ENCODE measurements around the gene TMEM121B.
A peak's percentile ranks its signal among the peaks of the same experiment; 100 is the strongest.

Gene TMEM121B

GRCh38 chr22:17158568-17159503, 37.7 kb upstream of the TMEM121B start, which contains the start of gene HDHD5:
TSS of gene HDHD5 (minus strand) at chr22:17159277. CDS start at chr22:17159251, 26 bp downstream.
- Histone ChIP-seq H3K9me2 (ENCODE audit: low read depth, low read length) (no peaks in the 10 kb centered on the region), H3K9me3 (ENCODE audit: low read length) (no peaks in the 10 kb centered on the region), H3K79me2 (ENCODE audit: insufficient read depth, low read length) (peaks cover 7% of the 10 kb centered on the region), H3K27ac (ENCODE audit: low read depth, low read length, poor library complexity, severe bottlenecking) (peak within 1 kb of the TSS; percentile 72), H4K20me1 (ENCODE audit: insufficient read depth, low read length) (no peaks in the 10 kb centered on the region), H3F3A (ENCODE audit: insufficient read depth, low read length) (no peaks in the 10 kb centered on the region), H3K27me3 (ENCODE audit: insufficient read depth, low read length) (no peaks in the 10 kb centered on the region), H3K36me3 (ENCODE audit: insufficient read depth, low read length) (peaks cover 3% of the 10 kb centered on the region; the same call in 1 of the 2 replicates), H3K4me3 (ENCODE audit: low read depth, low read length, poor library complexity, severe bottlenecking) (peak within 1 kb of the TSS; percentile 96), H3K9ac (ENCODE audit: low read length) (peak within 1 kb of the TSS; percentile 94), H3K4me2 (ENCODE audit: low read length) (peak within 1 kb of the TSS; percentile 97), H3K4me1 (ENCODE audit: insufficient read depth, low read length, severe bottlenecking) (peaks cover 30% of the 10 kb centered on the region), H2AFZ (ENCODE audit: low read length) (peak within 1 kb of the TSS; percentile 54; the same call in 1 of the 2 replicates)
- TF ChIP-seq, protein P1, sequence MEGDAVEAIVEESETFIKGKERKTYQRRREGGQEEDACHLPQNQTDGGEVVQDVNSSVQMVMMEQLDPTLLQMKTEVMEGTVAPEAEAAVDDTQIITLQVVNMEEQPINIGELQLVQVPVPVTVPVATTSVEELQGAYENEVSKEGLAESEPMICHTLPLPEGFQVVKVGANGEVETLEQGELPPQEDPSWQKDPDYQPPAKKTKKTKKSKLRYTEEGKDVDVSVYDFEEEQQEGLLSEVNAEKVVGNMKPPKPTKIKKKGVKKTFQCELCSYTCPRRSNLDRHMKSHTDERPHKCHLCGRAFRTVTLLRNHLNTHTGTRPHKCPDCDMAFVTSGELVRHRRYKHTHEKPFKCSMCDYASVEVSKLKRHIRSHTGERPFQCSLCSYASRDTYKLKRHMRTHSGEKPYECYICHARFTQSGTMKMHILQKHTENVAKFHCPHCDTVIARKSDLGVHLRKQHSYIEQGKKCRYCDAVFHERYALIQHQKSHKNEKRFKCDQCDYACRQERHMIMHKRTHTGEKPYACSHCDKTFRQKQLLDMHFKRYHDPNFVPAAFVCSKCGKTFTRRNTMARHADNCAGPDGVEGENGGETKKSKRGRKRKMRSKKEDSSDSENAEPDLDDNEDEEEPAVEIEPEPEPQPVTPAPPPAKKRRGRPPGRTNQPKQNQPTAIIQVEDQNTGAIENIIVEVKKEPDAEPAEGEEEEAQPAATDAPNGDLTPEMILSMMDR (IDR thresholded peaks at IDR 0.05; ENCODE audit: low read length), result no peak; the same call in 1 of the 2 replicates
- TF ChIP-seq EZH2 (IDR thresholded peaks at IDR 0.05; ENCODE audit: borderline replicate concordance, low read length), result no peak

GRCh38 chr22:17158176-17158567, 37.0 kb upstream of the TMEM121B start:
- Histone ChIP-seq H3K9ac (ENCODE audit: low read length) (peak overlapping the region; percentile 94), H4K20me1 (ENCODE audit: insufficient read depth, low read length) (no peaks in the 10 kb centered on the region), H3K4me3 (ENCODE audit: low read depth, low read length, poor library complexity, severe bottlenecking) (peak overlapping the region; percentile 96), H3K36me3 (ENCODE audit: insufficient read depth, low read length) (peaks cover 3% of the 10 kb centered on the region; the same call in 1 of the 2 replicates), H2AFZ (ENCODE audit: low read length) (no peak overlapping the region), H3K4me2 (ENCODE audit: low read length) (peak overlapping the region; percentile 97), H3F3A (ENCODE audit: insufficient read depth, low read length) (no peaks in the 10 kb centered on the region), H3K27me3 (ENCODE audit: insufficient read depth, low read length) (no peaks in the 10 kb centered on the region), H3K79me2 (ENCODE audit: insufficient read depth, low read length) (peaks cover 7% of the 10 kb centered on the region), H3K9me2 (ENCODE audit: low read depth, low read length) (no peaks in the 10 kb centered on the region), H3K9me3 (ENCODE audit: low read length) (no peaks in the 10 kb centered on the region), H3K27ac (ENCODE audit: low read depth, low read length, poor library complexity, severe bottlenecking) (peak overlapping the region; percentile 72), H3K4me1 (ENCODE audit: insufficient read depth, low read length, severe bottlenecking) (peaks cover 30% of the 10 kb centered on the region)
- TF ChIP-seq EZH2 (IDR thresholded peaks at IDR 0.05; ENCODE audit: borderline replicate concordance, low read length), result no peak
- TF ChIP-seq, protein P1 (IDR thresholded peaks at IDR 0.05; ENCODE audit: low read length), result no peak

GRCh38 chr22:17157714-17158113, 36.6 kb upstream of the TMEM121B start:
- peak overlapping the region; percentile 96 for H3K4me3 ChIP-seq (ENCODE audit: low read depth, low read length, poor library complexity, severe bottlenecking)
- peaks cover 10% of the 10 kb centered on the region for H3K79me2 ChIP-seq (ENCODE audit: insufficient read depth, low read length)
- H3F3A ChIP-seq (ENCODE audit: insufficient read depth, low read length), result no peaks in the 10 kb centered on the region
- H3K9ac ChIP-seq (ENCODE audit: low read length), result peak overlapping the region; percentile 29
- no peaks in the 10 kb centered on the region for H3K27me3 ChIP-seq (ENCODE audit: insufficient read depth, low read length)
- no peak overlapping the region for H3K27ac ChIP-seq (ENCODE audit: low read depth, low read length, poor library complexity, severe bottlenecking)
- no peak for TF ChIP-seq EZH2 (IDR thresholded peaks at IDR 0.05; ENCODE audit: borderline replicate concordance, low read length)
- TF ChIP-seq, protein P1 (IDR thresholded peaks at IDR 0.05; ENCODE audit: low read length), result no peak
- H3K4me2 ChIP-seq (ENCODE audit: low read length), result peak overlapping the region; percentile 97
- peaks cover 3% of the 10 kb centered on the region; the same call in 1 of the 2 replicates for H3K36me3 ChIP-seq (ENCODE audit: insufficient read depth, low read length)
- no peaks in the 10 kb centered on the region for H3K9me3 ChIP-seq (ENCODE audit: low read length)
- H4K20me1 ChIP-seq (ENCODE audit: insufficient read depth, low read length), result no peaks in the 10 kb centered on the region
- H3K4me1 ChIP-seq (ENCODE audit: insufficient read depth, low read length, severe bottlenecking), result peaks cover 30% of the 10 kb centered on the region
- H3K9me2 ChIP-seq (ENCODE audit: low read depth, low read length), result no peaks in the 10 kb centered on the region
- no peak overlapping the region for H2AFZ ChIP-seq (ENCODE audit: low read length)
